Parathyroid adenoma (tissue), 2 donors: ENCODE results near the gene ATP1B3.

Experiments used
- H2AFZ ChIP-seq: fragments of 300-600 bp; sonication (generic); one replicate; pipeline ENCODE4 v1.7.0; 2017; ENCODE audit warnings: antibody characterized with exemption, mild to moderate bottlenecking
- H3K27ac ChIP-seq: fragments of 300-600 bp; sonication (generic); one replicate; pipeline ENCODE4 v1.7.0; 2017
- H3K27me3 ChIP-seq: fragments of 300-600 bp; sonication (generic); one replicate; pipeline ENCODE4 v1.7.0; 2017; ENCODE audit warnings: low read length; ENCODE audit not compliant: control insufficient read depth, insufficient read depth
- H3K36me3 ChIP-seq: fragments of 300-600 bp; sonication (generic); one replicate; pipeline ENCODE4 v1.7.0; 2017; ENCODE audit warnings: low read length; ENCODE audit not compliant: control insufficient read depth, insufficient read depth
- H3K4me1 ChIP-seq: fragments of 300-600 bp; sonication (generic); one replicate; pipeline ENCODE4 v1.7.0; 2017; ENCODE audit warnings: control low read depth
- H3K4me2 ChIP-seq: fragments of 300-600 bp; sonication (generic); one replicate; pipeline ENCODE4 v1.7.0; 2017; ENCODE audit warnings: low read length
- H3K4me3 ChIP-seq: fragments of 300-600 bp; sonication (generic); one replicate; pipeline ENCODE4 v1.7.0; 2017; ENCODE audit warnings: low read depth, low read length
- H3K79me2 ChIP-seq: fragments of 300-600 bp; sonication (generic); one replicate; pipeline ENCODE4 v1.7.0; 2017; ENCODE audit warnings: control low read depth
- H3K9ac ChIP-seq: fragments of 300-600 bp; sonication (generic); one replicate; pipeline ENCODE4 v1.7.0; 2017; ENCODE audit warnings: mild to moderate bottlenecking
- H3K9me3 ChIP-seq: fragments of 300-600 bp; sonication (generic); one replicate; pipeline ENCODE4 v1.7.0; 2017; ENCODE audit warnings: low read length; ENCODE audit not compliant: control insufficient read depth
- TF ChIP-seq, protein P1 (sequence below): fragments of 300-600 bp; sonication (generic); IDR thresholded peaks from one replicate; pipeline ENCODE4 v1.7.0; 2017; ENCODE audit warnings: antibody characterized with exemption, mild to moderate bottlenecking
- donor health status: primary hyperparathyroidism.

ATP1B3 gene

DNA sequence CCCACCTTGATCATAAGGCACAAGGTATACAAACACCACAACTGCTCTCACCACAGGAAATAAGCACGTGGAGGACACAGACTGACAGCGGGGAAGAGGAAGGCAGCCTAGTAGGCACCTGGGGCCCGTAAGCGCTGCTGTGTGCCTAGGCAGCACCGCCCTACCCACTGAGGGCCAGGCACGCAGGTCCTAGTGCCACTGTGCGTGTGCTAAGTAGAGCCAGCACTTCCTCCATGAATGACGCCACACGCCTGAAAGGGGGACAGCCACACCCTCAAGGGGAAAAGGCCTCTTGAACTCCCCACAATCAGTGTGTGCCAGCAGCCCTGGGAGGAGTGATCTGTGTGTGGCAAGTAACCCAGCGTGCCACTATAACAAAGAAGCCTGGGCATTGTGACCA is 73.0 kb downstream of the ATP1B3 start:
- Histone ChIP-seq H3K4me3 (no peak overlapping the region), H3K4me1 (no peaks in the 10 kb centered on the region), H3K79me2 (no peaks in the 10 kb centered on the region), H2AFZ (no peak overlapping the region), H3K9ac (no peak overlapping the region), H3K9me3 (no peaks in the 10 kb centered on the region), H3K27ac (no peak overlapping the region), H3K27me3 (no peaks in the 10 kb centered on the region), H3K4me2 (no peak overlapping the region), H3K36me3 (no peaks in the 10 kb centered on the region)
- TF ChIP-seq, protein P1, sequence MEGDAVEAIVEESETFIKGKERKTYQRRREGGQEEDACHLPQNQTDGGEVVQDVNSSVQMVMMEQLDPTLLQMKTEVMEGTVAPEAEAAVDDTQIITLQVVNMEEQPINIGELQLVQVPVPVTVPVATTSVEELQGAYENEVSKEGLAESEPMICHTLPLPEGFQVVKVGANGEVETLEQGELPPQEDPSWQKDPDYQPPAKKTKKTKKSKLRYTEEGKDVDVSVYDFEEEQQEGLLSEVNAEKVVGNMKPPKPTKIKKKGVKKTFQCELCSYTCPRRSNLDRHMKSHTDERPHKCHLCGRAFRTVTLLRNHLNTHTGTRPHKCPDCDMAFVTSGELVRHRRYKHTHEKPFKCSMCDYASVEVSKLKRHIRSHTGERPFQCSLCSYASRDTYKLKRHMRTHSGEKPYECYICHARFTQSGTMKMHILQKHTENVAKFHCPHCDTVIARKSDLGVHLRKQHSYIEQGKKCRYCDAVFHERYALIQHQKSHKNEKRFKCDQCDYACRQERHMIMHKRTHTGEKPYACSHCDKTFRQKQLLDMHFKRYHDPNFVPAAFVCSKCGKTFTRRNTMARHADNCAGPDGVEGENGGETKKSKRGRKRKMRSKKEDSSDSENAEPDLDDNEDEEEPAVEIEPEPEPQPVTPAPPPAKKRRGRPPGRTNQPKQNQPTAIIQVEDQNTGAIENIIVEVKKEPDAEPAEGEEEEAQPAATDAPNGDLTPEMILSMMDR, result no peak

DNA sequence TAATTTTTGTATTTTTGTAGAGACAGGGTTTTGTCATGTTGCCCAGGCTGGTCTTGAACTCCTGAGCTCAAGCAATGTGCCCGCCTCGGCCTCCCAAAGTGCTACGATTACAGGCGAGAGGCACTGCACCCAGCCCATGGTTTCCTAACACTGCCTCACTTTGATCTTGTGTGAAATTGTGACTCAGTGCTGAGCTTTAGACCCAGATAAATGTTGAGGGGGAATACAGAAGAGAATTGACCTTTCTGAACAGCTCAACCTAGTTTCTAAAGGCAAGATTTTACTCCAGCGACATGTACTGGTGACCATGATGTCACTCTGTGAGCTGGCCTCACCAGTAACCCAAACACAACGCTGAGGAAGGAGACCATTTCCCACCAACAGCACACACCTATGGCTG is 73.5 kb downstream of the ATP1B3 start:
- Histone ChIP-seq H3K4me2 (no peak overlapping the region), H3K27ac (no peak overlapping the region), H3K9me3 (no peaks in the 10 kb centered on the region), H3K79me2 (no peaks in the 10 kb centered on the region), H3K36me3 (no peaks in the 10 kb centered on the region), H2AFZ (no peak overlapping the region), H3K9ac (no peak overlapping the region), H3K4me1 (no peaks in the 10 kb centered on the region), H3K4me3 (no peak overlapping the region), H3K27me3 (no peaks in the 10 kb centered on the region)
- TF ChIP-seq, protein P1, result no peak

DNA sequence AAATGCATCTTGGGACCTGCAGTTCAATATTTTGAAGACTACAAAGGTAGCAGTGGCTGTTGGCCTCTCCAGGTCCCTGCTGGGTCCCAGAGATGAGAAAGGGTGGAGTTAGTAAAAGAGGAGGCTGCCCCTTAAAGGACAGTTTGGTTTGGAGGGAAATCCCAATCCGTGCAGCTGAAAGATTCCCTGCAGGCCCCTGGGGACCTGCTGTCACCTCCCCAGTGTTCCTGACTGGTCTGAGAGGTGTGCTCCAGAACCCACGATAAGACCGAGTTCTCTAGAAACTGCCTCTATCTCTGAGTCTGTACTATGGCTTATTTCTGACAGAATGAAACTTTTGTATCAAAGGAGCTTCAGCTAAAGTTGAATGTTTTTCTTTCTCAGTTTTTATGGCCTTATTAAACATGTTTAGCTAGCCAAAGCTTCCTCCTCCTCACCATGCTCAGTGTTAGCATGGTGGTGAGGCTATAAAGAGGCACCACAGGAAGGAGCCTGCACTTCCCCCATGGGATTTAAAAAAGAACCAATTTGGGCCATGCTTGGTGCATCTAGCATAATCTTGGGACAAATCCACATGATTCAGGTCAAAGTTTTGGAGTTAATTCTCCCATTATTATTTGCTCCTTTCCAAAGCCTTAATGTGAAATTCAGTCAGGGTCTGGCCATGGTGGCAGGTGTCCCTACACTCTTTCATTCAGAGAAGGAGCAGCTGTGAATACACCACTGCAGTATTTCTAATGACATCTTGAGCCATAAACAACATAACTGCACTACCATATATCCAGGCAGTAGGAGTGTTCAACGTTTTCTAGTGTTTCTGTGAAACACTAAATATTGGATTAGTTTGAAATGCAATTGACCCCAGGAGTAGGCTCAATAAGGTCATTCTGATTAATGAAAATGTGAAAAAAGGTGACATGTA is 74.4 kb downstream of the ATP1B3 start:
- TF ChIP-seq, protein P1, result no peak

DNA sequence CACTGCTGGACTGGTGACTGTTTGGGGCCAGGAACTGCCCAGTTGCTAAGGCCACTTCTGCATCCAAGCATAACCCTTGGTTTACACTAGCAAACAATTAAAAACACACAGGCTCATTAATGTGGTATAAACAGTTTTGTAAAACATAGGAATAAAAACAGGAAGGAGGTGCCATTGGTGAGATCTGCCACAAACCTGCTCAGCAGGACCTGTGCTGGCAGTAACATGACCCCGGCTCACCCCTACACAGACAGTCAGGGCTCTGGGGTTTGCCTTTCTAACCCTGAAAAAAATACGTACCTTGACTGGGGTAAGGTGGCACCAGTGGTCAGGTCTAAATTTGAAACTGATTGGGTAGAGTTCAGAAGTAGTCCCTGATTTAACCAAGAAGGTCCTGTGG is 76.2 kb downstream of the ATP1B3 start:
- TF ChIP-seq, protein P1, result no peak

More for the DNA sequence above, 74.4 kb downstream of the ATP1B3 start:
- H2AFZ ChIP-seq, result no peak overlapping the region
- no peaks in the 10 kb centered on the region for H3K79me2 ChIP-seq
- no peaks in the 10 kb centered on the region for H3K27me3 ChIP-seq
- H3K9me3 ChIP-seq, result no peaks in the 10 kb centered on the region
- no peaks in the 10 kb centered on the region for H3K4me1 ChIP-seq
- no peak overlapping the region for H3K4me3 ChIP-seq
- H3K4me2 ChIP-seq, result no peak overlapping the region
- no peak overlapping the region for H3K27ac ChIP-seq
- H3K9ac ChIP-seq, result no peak overlapping the region
- no peaks in the 10 kb centered on the region for H3K36me3 ChIP-seq

DNA sequence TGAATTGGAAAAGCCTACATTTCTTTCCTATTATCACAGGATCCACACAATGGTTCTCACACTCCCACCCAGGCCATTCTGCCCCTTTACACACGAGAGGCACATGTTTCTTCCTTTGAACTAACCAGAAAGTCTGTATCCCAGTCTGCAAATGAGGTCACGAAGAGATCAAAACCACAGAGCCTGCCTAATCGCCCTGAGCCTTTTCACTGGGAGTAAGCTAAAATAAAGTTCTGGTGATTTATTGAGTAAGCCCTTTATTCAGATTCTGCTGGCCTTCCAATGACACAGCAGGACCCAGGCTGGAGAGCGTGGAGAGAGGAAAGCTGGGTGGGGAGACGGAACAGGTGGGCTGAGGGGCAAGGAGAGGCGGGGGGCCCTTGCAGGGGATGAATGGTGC is 78.7 kb downstream of the ATP1B3 start:
- H3K9ac ChIP-seq, result no peak overlapping the region
- H3K79me2 ChIP-seq, result no peaks in the 10 kb centered on the region
- H3K27me3 ChIP-seq, result no peaks in the 10 kb centered on the region
- no peak overlapping the region for H2AFZ ChIP-seq
- no peak overlapping the region for H3K27ac ChIP-seq
- H3K4me2 ChIP-seq, result no peak overlapping the region
- H3K4me1 ChIP-seq, result no peaks in the 10 kb centered on the region
- TF ChIP-seq, protein P1, result no peak
- H3K9me3 ChIP-seq, result no peaks in the 10 kb centered on the region
- no peaks in the 10 kb centered on the region for H3K36me3 ChIP-seq
- H3K4me3 ChIP-seq, result no peak overlapping the region

More for the DNA sequence above, 76.2 kb downstream of the ATP1B3 start:
- Histone ChIP-seq H2AFZ (peak overlapping the region; percentile 25), H3K27me3 (no peaks in the 10 kb centered on the region), H3K4me3 (no peak overlapping the region), H3K79me2 (no peaks in the 10 kb centered on the region), H3K9me3 (no peaks in the 10 kb centered on the region), H3K9ac (no peak overlapping the region), H3K4me1 (no peaks in the 10 kb centered on the region), H3K36me3 (no peaks in the 10 kb centered on the region), H3K4me2 (no peak overlapping the region), H3K27ac (no peak overlapping the region)
